AG04450 (cell line): ENCODE data around the gene CNTF. TPM values are rescaled to one million over a fixed set of nuclear protein-coding genes. Genes with fewer than 3 reads are reported as not detected.

Source experiments
- CTCF ChIA-PET: fragments of 300-600, 350-600 bp; formaldehyde crosslinking; extraction: SDS; loops from one replicate; lab custom pipeline; 2022; ENCODE audit warnings: antibody characterized with exemption, inconsistent platforms; lab: Charles Lee
- POLR2A ChIA-PET: fragments of 350-600 bp; formaldehyde crosslinking; extraction: SDS; loops from one replicate; lab custom pipeline; 2021; ENCODE audit warnings: antibody characterized with exemption, inconsistent platforms; lab: Yijun Ruan, JAX
- DNase-seq: peaks from one replicate; pipeline ENCODE4 v3.0.0-alpha.2; 2011; ENCODE audit warnings: low read depth, low spot score
- H3K27ac ChIP-seq: one replicate; pipeline ENCODE4 v1.5.1; 2012; ENCODE audit warnings: low read depth, low read length, control low read depth
- H3K27me3 ChIP-seq: one replicate; pipeline ENCODE4 v1.6.0; 2012; ENCODE audit warnings: low read length; ENCODE audit not compliant: control insufficient read depth, insufficient read depth
- H3K4me3 ChIP-seq: 2 replicates; pipeline ENCODE4 v1.5.1; 2011; ENCODE audit warnings: mild to moderate bottlenecking, low read depth, low read length, control low read depth
- H3K9me3 ChIP-seq: 2 replicates; pipeline ENCODE4 v1.5.1; 2012; ENCODE audit warnings: low read length; ENCODE audit not compliant: control insufficient read depth, insufficient read depth
- CTCF ChIP-seq: IDR thresholded peaks from 2 replicates; pipeline ENCODE4 v1.5.1; 2011; ENCODE audit warnings: low read depth, low read length, control low read depth, inconsistent platforms
- polyA plus RNA-seq: library from polyadenylated mRNA; depleted of rRNA; stranded (reverse); fragments of >200 nt; gene quantifications from 2 replicates; pipeline ENCODE4 v1.2.3, GENCODE V29; 2011

Gene CNTF
- polyA plus RNA-seq, 1 experiment = 1.1 TPM

GRCh38 chr11:58628446-58628845 lies 6.0 kb downstream of the CNTF start:
- Histone ChIP-seq H3K27ac (peak overlapping the region; percentile 65), H3K27me3 (no peaks in the 10 kb centered on the region), H3K9me3 (no peaks in the 10 kb centered on the region), H3K4me3 (no peak overlapping the region)
- CTCF ChIA-PET = interaction anchor here (0.7 to 4.9 kb wide), 15 partner anchors 9 to 646 kb away, joined by 3 to 64 read pairs (median 16); partner anchors contain the start of genes LPXN and ZFP91
- POLR2A ChIA-PET = interaction anchor here (0.7 to 2.3 kb wide), 4 partner anchors 12 to 337 kb away, joined by 3 to 10 read pairs (median 6); no protein-coding TSS in a partner anchor
- DNase-seq = no peak
- no peak for TF ChIP-seq CTCF

- Histone ChIP-seq H3K27me3 (no peaks in the 10 kb centered on the region), H3K27ac (no peak overlapping the region), H3K9me3 (no peaks in the 10 kb centered on the region), H3K4me3 (no peak overlapping the region)
- peak; percentile 73 for TF ChIP-seq CTCF
- ChIA-PET CTCF (interaction anchor here (0.5 to 4.9 kb wide), 40 partner anchors 8 to 1172 kb away, joined by 3 to 64 read pairs (median 6); partner anchors contain the start of genes LPXN and ZFP91), POLR2A (interaction anchor here (0.6 kb wide), 1 partner anchor 20 kb away, joined by 4 read pairs; no protein-coding TSS in a partner anchor)
- DNase-seq = peak; percentile 24
Measured at GRCh38 chr11:58629857-58630256, 7.4 kb downstream of the CNTF start.

GRCh38 chr11:58631378-58631777 lies 8.9 kb downstream of the CNTF start:
- H3K4me3 ChIP-seq = no peak overlapping the region
- no peaks in the 10 kb centered on the region for H3K9me3 ChIP-seq
- no peaks in the 10 kb centered on the region for H3K27me3 ChIP-seq
- no peak for TF ChIP-seq CTCF
- ChIA-PET POLR2A (no interaction called here), CTCF (interaction anchor here (1.3 to 4.9 kb wide), 2 partner anchors 54 to 63 kb away, joined by 9 to 64 read pairs; no protein-coding TSS in a partner anchor)
- DNase-seq = no peak
- no peak overlapping the region for H3K27ac ChIP-seq

GRCh38 chr11:58632510-58632909 lies 10.0 kb downstream of the CNTF start:
- no peak for DNase-seq
- TF ChIP-seq CTCF = no peak
- ChIA-PET CTCF (interaction anchor here (0.6 to 1.3 kb wide), 5 partner anchors 17 to 270 kb away, joined by 3 to 9 read pairs (median 3); no protein-coding TSS in a partner anchor), POLR2A (no interaction called here)
- Histone ChIP-seq H3K27ac (no peak overlapping the region), H3K4me3 (no peak overlapping the region), H3K9me3 (no peaks in the 10 kb centered on the region), H3K27me3 (no peaks in the 10 kb centered on the region)

DNA sequence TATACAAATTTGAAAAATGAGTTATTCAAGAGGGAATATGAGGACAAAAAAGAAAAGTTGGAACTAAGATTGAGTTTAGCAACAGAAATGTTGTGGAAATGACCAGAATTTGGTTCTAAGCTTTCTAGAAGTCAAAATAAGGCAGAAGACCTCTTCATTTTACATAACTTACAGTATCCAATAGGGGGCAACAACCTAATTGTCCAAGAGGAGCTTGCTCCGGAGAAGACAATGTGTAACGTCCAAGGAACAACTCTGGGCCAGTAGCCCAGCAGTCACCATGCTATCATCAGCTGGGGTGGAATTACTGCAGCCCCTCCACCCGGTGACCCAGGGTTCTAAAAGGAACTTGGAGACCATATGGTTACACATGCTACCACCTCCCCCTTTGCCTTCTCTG lies 14.1 kb downstream of the CNTF start:
- no peak for TF ChIP-seq CTCF
- ChIA-PET POLR2A (no interaction called here), CTCF (interaction anchor here (1.1 to 5.5 kb wide), 3 partner anchors 7 to 112 kb away, joined by 4 to 40 read pairs (median 32); no protein-coding TSS in a partner anchor)
- peaks cover 4% of the 10 kb centered on the region for H3K27me3 ChIP-seq
- DNase-seq = no peak
- no peak overlapping the region for H3K27ac ChIP-seq
- no peak overlapping the region for H3K4me3 ChIP-seq
- H3K9me3 ChIP-seq = no peaks in the 10 kb centered on the region
